ENCODE results near the gene MEF2B.

DNA sequence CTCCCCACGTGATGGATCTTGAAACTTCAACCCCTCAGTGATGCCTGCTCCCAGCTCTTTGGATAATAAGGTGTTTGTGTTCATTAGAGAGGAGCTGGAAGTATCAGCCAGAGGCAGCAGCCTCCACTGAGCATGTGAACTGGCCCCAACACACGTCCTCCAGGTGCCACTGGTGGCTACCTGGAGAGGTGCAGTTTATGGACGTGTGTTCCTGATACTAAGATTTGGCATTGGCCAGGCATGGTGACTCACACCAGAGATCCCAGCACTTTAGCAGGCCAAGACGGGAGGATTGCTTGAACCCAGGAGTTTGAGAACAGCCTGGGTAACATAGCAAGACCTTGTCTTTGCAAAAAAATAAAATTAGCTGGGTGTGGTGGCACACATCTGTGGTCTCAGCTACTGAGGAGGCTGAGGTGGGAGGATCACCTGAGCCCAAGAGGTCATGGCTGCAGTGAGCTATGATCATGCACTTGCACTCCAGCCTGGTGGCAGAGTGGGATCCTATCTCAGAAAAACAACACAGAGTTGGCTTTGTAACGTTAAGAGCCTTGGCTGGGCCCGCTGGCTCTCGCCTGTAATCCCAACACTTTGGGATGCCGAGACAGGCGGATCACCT is 71.9 kb downstream of the MEF2B start:
- TF ChIP-seq, protein P1, sequence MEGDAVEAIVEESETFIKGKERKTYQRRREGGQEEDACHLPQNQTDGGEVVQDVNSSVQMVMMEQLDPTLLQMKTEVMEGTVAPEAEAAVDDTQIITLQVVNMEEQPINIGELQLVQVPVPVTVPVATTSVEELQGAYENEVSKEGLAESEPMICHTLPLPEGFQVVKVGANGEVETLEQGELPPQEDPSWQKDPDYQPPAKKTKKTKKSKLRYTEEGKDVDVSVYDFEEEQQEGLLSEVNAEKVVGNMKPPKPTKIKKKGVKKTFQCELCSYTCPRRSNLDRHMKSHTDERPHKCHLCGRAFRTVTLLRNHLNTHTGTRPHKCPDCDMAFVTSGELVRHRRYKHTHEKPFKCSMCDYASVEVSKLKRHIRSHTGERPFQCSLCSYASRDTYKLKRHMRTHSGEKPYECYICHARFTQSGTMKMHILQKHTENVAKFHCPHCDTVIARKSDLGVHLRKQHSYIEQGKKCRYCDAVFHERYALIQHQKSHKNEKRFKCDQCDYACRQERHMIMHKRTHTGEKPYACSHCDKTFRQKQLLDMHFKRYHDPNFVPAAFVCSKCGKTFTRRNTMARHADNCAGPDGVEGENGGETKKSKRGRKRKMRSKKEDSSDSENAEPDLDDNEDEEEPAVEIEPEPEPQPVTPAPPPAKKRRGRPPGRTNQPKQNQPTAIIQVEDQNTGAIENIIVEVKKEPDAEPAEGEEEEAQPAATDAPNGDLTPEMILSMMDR (IDR thresholded peaks at IDR 0.05; ENCODE audit: insufficient read depth, low read length, poor library complexity, severe bottlenecking), result no peak
- no peak for TF ChIP-seq EZH2phosphoT487 (conservative IDR thresholded peaks at IDR 0.05; ENCODE audit: low read length)

Measured in SU-DHL-6 (cell line).